Measurements from ENCODE around the gene XRCC4.
"Not testable (repeated sequence)": the region's sequence is repeated elsewhere in the genome, so short reads cannot be mapped to it uniquely, and the experiment has no call there.

XRCC4 gene

GRCh38 chr5:83118471-83118870 is 41.1 kb downstream of the XRCC4 start:
- no peak for TF ChIP-seq ZNF274 (IDR thresholded peaks at IDR 0.05; ENCODE audit: low read depth, low read length)
- no peak overlapping the region for H3K4me3 ChIP-seq (ENCODE audit: low read length)

GRCh38 chr5:83118976-83119375 is 41.6 kb downstream of the XRCC4 start:
- TF ChIP-seq ZNF274 (IDR thresholded peaks at IDR 0.05; ENCODE audit: low read depth, low read length), result no peak
- H3K4me3 ChIP-seq (ENCODE audit: low read length), result no peak overlapping the region

GRCh38 chr5:83124593-83124992 is 47.2 kb downstream of the XRCC4 start:
- H3K4me3 ChIP-seq (ENCODE audit: low read length), result no peak overlapping the region
- no peak for TF ChIP-seq ZNF274 (IDR thresholded peaks at IDR 0.05; ENCODE audit: low read depth, low read length)

- TF ChIP-seq ZNF274 (IDR thresholded peaks at IDR 0.05; ENCODE audit: low read depth, low read length), result no peak
- no peak overlapping the region for H3K4me3 ChIP-seq (ENCODE audit: low read length)
These were observed 48.2 kb downstream of the XRCC4 start for GRCh38 chr5:83125560-83125959.

- no peak overlapping the region for H3K4me3 ChIP-seq (ENCODE audit: low read length)
- TF ChIP-seq ZNF274 (IDR thresholded peaks at IDR 0.05; ENCODE audit: low read depth, low read length), result no peak
These were observed 49.2 kb downstream of the XRCC4 start for GRCh38 chr5:83126501-83126900.

- H3K4me3 ChIP-seq (ENCODE audit: low read length), result no peak overlapping the region
- no peak for TF ChIP-seq ZNF274 (IDR thresholded peaks at IDR 0.05; ENCODE audit: low read depth, low read length)
These were observed 56.5 kb downstream of the XRCC4 start for GRCh38 chr5:83133797-83134196.

- TF ChIP-seq ZNF274 (IDR thresholded peaks at IDR 0.05; ENCODE audit: low read depth, low read length), result no peak
- H3K4me3 ChIP-seq (ENCODE audit: low read length), result no peak overlapping the region
These were observed 65.2 kb downstream of the XRCC4 start for GRCh38 chr5:83142526-83142925.

GRCh38 chr5:83145241-83145640 is 67.9 kb downstream of the XRCC4 start:
- no peak for TF ChIP-seq ZNF274 (IDR thresholded peaks at IDR 0.05; ENCODE audit: low read depth, low read length)
- no peak overlapping the region for H3K4me3 ChIP-seq (ENCODE audit: low read length)

GRCh38 chr5:83145882-83146331 is 68.6 kb downstream of the XRCC4 start:
- TF ChIP-seq ZNF274 (IDR thresholded peaks at IDR 0.05; ENCODE audit: low read depth, low read length), result no peak
- H3K4me3 ChIP-seq (ENCODE audit: low read length), result no peak overlapping the region

GRCh38 chr5:83146441-83146840 is 69.1 kb downstream of the XRCC4 start:
- no peak overlapping the region for H3K4me3 ChIP-seq (ENCODE audit: low read length)
- no peak for TF ChIP-seq ZNF274 (IDR thresholded peaks at IDR 0.05; ENCODE audit: low read depth, low read length)

GRCh38 chr5:83147593-83147992 is 70.2 kb downstream of the XRCC4 start:
- no peak for TF ChIP-seq ZNF274 (IDR thresholded peaks at IDR 0.05; ENCODE audit: low read depth, low read length)
- H3K4me3 ChIP-seq (ENCODE audit: low read length), result no peak overlapping the region

GRCh38 chr5:83148370-83148769 is 71.0 kb downstream of the XRCC4 start:
- H3K4me3 ChIP-seq (ENCODE audit: low read length), result no peak overlapping the region
- no peak for TF ChIP-seq ZNF274 (IDR thresholded peaks at IDR 0.05; ENCODE audit: low read depth, low read length)

- no peak for TF ChIP-seq ZNF274 (IDR thresholded peaks at IDR 0.05; ENCODE audit: low read depth, low read length)
- H3K4me3 ChIP-seq (ENCODE audit: low read length), result no peak overlapping the region
These were observed 72.3 kb downstream of the XRCC4 start for GRCh38 chr5:83149671-83150070.

GRCh38 chr5:83151821-83152220 is 74.5 kb downstream of the XRCC4 start:
- H3K4me3 ChIP-seq (ENCODE audit: low read length), result no peak overlapping the region
- TF ChIP-seq ZNF274 (IDR thresholded peaks at IDR 0.05; ENCODE audit: low read depth, low read length), result no peak

GRCh38 chr5:83152996-83153395 is 75.6 kb downstream of the XRCC4 start:
- not testable (repeated sequence) for H3K4me3 ChIP-seq (ENCODE audit: low read length)

GRCh38 chr5:83156001-83156400 is 78.7 kb downstream of the XRCC4 start:
- no peak overlapping the region for H3K4me3 ChIP-seq (ENCODE audit: low read length)
- no peak for TF ChIP-seq ZNF274 (IDR thresholded peaks at IDR 0.05; ENCODE audit: low read depth, low read length)

All from GM08714 (cell line).